HT1080 (cell line): ENCODE results near the gene DHX32. TPM values are rescaled to one million over a fixed set of nuclear protein-coding genes. Genes with fewer than 3 reads are reported as not detected.
"Not testable (repeated sequence)": the region's sequence is repeated elsewhere in the genome, so short reads cannot be mapped to it uniquely, and the experiment has no call there.

ENCODE experiments used
- DNase-seq: peaks from one replicate; pipeline ENCODE4 v3.0.0-alpha.2; 2015; ENCODE audit warnings: low read depth
- total RNA-seq: library from RNA; depleted of rRNA; stranded (reverse); fragments of >200 nt; shearing (Covaris generic); gene quantifications from 2 replicates; pipeline ENCODE4 v1.2.3, GENCODE V29; 2014

DHX32 gene
- total RNA-seq, 1 experiment from 2014 or later, result 32.7 TPM

DNA sequence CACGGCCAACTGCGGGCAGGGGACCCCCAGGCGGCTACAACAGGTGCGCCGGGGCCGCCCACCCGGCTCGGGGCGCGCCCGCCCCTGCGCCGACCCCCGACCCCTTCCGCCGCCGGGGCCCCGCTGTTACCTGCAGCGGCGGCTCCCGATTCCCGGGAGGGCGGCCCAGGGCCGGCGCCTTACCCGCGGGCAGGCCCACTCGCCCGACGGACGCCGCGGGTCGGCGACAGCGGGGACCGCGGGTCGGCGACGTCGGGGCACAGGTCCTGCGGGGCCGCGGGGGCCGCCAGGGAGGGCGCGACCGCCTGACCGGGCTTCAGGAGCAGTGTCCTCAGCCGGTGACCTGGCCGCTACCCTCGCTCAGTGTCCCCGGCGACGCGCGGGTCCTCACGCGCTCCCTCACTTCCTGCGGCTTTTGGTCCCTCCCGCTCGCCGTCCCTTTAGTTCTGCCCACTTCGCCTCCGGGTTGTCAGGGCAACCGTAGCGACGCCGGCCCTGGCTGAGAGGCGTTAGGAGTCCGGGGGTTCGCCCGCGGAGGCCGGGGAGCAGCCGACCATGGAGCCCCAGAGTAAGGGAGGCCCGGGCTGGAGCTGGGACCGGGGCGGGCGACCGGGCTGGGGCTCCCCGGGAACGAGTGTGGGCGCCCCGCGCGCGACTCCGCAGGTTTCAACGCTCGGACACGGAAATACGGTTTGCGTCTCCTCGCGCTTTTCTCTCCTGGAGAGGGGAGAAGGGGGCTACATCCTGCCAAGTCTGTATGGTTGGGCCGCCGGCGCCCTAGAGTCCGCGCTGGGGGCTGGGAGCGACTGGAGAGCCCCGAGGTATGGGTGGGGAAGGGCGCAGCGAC lies 15.2 kb upstream of the DHX32 start, which contains the start of gene FANK1:
Gene FANK1 (plus strand): TSS at position 477 of the 847 bp plus-strand sequence. CDS start 79 bp downstream, at position 556.
- DNase-seq, result peak; percentile 75

DNA sequence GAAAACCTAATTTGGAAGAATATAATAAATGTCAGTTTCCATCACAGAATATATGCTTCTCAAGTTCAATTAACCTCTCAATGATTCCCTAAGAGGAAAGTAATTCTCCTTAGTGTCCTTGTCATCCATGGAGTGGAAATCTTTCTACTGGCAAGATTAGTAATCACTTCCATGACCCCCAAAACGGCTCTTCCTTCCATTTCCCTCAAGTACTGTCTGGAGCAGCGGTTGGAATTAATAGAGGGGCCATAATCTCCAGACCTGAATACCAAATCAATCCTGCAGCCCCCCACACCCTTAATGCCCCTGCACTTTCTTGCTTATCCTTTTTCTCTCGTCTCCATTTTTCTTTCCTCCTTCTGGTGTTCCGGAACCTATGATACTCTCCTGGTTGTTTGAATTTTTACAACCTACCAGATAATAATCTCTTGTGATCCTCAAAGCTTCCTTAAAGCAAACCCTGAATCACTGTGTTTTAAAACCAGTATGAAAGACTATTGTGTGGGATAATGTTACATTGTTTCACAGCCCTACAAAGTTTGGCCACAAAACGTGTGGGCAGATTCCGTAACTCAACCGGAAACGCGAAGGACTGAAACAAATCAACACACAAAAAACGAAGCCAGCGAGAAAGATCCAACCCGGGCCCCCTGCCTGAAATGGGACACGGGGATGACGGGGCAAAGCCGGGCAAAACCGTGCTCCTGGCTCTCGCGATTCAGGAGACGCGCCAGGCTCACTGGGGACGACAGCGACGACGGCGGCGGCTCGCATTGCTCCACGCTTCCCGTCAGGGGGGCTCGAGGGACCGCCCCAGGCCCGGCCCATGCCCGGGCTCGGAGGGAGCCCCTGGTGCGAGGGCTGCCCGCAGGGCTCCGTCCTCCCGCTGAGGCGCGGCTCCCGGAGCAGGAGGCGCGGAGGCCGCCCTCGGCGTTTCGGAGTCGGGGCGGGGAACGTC lies 14.3 kb upstream of the DHX32 start:
- DNase-seq, result peak; percentile 68

DNA sequence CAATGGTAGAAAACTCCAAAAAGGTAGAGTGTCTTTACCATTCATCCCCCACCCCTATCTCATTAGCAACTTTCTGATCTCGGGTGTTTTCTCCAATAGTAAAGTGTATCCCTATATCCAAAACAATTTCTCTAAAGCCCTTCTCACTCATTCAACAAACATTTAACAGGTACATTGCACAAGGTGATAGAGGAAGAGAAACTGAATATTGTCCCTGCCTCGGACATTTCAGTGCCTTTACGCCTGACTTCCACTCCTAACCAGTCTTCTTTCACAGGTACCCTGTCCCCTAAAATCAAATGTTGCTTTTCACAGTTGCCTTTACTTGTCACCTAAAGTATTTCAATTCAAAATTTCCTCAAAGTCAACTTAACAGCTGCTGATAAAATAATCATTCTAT lies 13.1 kb upstream of the DHX32 start:
- not testable (repeated sequence) for DNase-seq

DNA sequence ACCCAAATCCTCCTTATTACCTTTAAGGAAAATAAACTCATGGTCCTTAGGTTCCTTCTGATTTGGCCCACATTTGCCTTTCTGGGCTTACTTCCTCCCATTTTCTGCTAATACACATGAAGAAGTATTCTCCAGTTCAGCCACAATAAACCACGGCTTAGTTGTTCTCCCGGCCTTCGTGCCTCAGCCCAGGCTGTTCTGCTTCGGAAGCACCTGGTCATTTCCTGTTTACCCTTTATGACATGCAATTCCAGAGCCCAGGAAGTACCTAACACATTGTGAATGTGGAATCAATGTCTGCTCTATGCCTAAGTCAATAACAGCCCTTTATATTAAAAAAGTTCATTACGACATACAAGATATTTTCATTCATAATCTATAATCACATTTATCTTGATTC lies 11.3 kb upstream of the DHX32 start:
- peak; percentile 18 for DNase-seq

DNA sequence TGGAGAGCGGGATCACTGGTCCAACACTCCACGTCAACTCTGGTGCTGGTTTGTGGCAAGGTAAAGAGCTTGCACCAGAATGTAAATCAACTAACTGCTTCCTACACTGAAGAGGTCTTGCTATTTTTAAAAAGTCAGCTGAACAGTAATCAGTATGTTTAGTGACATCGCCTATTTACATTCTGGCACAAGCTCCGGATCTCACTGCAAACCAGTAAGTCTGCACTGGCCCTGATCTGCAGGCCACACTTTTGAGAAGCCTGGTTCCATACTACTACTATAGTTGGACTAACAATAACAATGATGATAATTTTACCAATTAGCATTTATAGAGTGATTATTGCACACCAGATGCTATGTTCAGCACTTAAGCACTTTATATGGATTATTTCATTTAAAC lies 8.3 kb upstream of the DHX32 start:
- DNase-seq, result not testable (repeated sequence)

DNA sequence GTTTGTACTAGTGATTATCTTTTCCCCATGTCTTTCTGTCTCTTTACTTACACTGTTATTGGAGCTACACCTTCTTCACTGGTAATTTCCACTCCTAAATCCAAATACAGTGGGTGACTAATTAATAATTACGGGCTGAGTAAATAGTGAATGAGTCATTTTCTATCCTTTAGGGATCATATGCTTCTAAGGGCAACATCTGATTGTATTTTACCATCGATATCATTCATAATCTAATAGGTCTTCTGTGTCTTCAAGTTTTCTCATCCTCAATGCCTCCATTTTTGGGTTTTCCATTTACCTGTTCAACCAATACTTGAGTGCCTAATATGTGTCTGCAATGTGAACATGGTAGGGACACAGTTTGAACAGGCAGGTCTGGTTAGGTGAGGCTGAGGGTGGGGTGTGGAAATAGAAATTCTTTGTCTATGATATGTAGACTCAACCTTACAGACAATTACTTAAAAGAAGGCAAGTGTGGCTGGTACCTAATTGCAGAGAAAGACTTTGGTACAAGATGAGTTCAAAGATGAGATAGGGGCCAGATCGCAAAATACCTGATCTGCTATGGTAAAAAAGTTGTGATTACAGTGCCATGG lies 5.9 kb upstream of the DHX32 start:
- no peak for DNase-seq

DNA sequence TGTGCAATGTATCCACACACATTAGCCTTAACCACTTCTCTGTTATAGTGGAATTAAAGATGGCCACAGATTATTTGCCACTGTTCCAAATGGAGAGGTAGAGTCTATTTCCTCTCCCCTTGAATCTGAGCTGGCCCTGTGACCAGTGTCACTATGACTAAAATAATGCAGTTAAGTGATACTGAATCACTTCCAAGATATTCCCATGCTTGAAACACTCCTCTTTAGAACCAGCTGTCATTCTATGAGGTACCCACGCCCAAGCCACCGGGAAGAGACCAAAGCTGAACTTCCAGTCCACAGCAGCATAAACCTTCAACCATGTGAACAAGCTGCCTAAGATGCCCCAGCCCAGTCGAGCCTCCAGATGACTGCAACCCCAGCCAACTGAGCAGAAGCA lies 2.1 kb upstream of the DHX32 start:
- no peak for DNase-seq

DNA sequence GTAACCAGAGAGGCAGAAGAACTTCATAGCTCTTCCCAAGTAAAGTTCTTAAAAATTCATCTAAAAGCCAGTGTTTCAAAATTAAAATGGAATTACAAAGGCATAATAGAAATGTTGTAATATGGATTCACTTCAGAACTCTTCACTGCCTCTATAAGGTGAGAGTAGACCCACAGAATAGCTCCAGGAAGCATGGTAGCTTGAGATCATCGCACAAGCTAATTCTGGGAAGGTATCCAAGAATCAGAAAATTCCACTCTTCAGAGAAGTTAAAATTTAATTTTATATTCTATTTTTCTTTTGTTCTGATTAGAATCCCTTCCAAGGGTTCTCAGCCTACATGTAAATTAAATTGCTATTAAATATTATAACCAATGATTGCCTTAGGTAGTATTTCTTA lies 1.5 kb upstream of the DHX32 start:
- no peak for DNase-seq

DNA sequence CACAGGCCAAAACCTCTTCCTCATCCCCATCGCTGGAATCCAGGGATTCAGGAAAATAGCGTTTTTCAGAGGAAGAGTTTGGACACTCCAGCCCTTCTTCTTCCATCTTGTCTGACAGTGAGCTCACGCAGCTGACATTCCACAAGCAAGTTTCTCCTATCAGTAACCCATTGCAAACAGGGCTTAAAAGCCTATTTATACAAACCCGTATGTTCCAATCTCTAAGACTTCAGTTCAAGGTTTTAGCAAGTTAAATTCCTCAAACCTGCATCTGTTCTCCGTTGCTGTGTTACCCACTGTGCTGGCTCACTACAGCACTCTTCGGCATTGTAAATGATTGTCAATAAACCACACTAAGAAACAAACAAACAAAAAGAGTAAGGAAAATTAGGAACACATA lies 373 bp downstream of the DHX32 start:
- DNase-seq, result no peak

DNA sequence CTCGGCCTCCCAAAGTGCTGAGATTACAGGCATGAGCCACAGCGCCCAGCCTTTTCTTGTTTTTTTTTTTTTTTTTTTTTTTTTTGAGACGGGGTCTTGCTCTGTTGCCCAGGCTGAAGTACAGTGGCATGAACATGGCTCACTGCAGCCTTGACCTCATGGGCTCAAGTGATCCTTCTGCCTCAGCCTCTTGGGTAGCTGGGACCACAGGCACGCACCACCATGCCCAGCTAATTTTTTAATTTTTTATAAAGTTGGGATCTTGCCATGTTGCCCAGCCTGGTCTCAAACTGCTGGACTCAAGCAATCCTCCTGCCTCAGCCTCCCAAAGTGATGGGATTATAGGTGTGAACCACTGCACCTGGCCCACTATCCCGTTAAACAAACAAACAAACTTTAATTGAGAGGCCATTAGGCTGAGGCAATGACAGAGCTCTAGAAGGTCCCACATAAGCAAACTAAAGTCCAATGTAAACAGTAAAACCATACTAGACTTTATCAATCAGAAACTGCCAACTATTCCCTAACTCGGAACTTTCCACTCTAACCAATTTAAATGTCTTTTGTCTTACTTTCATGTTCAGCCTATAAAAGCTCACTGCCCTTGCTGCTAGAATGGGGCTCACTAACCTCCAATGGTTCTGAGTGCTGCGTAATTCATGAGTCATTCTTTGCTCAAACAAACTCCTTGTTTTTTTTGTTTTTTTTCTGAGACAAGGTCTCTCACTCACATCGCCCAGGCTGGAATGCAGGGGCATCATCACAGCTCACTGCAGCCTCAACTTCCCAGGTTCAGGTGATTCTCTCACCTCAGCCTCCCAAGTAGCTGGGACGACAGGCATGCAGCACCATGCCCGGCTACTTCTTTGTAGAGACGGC lies 1.9 kb downstream of the DHX32 start:
- peak; percentile 94 for DNase-seq

DNA sequence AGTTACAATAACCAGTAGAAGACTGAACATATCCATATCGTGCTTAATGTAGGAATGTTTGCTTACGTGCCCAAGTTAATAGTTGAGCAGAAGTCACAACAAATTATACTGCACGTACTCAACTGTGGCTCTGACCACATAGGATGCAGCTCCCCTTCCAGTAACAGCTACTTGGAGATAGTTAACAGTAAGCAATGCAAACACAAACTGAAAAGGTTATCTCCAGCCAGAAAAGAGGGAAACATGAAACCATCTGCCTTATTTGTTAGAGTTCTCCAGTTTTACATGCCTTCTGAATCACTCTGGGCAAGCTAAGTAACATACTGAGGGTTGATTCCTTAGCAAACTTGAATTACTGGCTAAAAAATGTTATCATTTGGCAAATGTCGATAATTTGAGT lies 9.8 kb downstream of the DHX32 start:
- DNase-seq, result no peak

DNA sequence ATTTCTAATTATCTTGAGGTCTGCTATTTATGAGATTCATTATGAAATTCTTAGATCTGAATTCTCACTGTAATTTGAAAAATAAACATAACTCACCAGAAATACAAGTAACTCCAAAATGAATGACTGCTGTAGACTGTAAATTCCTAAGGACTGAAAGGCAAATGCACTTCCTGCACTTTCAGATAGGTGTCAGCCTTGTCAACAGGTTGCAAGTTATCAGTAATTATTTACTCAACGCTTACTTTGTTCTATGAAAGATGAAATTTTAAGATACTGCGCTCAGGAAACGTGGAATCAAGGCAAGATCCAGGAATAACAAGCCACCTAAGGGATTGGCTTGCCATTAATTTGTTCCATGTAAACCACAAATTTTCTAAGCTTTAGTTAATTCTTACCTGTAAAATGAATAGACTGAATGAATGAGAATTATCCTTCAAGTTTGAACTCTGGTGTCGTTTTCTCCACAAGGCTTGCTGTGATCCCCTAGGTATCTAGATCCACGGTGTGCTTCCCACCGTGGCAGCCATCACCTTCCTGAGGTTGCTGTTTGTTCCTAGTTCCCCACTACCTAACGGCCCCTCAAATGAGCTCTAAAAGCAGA lies 12.6 kb downstream of the DHX32 start:
- peak; percentile 40 for DNase-seq

DNA sequence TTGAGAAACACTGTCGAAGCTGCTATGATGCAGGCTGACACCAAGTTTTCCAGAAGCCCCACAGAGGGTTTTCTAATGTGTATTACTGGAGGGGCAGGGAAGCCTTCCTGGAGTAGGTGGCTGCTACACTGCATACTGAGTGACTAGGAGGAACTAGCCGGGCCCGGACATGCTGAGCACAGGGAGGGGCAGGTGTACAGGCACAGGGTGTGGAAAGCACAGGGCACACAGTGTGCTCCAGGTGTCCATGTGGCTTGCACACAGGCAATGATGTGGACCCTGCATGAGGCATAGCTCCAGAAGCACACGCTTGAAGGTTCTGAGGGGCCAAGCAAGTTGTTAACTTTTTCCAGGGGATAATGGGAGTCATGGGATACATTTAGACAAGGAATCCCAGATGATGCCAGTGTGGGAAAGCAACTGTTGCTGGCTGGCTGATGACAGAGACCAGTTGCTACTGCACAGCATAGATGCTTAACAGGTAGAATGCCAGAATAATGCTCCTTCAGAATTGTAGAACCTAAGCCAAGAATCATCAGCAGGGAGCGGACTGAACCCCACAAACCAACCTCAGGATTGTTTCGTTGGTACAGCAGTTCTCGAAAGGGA lies 14.6 kb downstream of the DHX32 start:
- DNase-seq, result no peak

DNA sequence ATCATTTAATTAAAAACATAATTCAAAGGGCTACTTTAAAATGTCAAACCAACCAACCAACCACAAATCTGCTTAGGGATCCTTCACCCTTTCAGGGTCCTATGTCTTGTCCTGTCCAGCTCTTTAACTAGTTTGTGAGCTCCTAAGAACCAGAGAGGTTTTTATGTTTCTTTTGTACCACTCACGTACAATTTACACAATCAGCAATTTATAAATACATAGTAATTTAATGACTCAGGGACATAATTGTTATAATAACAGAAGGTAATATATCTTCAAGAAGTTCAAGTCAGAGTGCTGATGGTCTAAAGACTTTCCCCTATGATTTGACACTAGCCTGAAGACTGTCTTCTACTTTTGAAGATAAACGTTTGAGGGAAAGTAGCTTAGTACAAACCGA lies 16.0 kb downstream of the DHX32 start:
- no peak for DNase-seq

DNA sequence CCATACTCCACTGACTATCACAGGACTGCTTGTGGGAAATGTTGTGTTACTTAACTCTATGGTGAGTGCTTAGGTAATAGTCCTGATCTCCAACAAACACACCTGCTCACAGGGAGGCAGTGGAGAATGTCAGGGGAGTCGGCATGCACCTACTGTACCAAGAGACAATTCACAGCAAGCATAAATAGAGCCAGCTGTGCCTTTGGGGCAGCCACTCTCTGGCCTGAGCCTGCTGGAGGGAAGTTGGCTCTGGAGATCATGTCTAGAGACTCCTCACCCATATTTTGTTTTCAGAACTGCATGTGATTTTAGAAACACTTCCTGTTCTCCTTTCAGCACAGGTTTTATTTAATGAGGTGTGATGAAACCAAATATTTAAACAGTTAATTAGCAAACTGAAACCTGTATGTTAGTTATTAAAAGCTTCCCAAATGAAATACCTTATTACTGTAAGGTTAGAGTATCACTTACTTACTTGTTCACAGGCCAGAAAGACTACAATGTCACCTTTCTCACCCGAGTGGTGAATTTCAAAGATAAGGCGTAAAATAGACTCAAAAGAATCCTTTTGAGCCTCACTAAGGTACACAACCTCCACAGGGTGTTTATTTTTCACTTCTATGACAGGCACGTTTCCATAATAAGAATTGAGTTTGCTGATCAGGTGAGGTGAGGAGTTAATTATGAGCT lies 21.8 kb downstream of the DHX32 start:
- DNase-seq, result no peak

DNA sequence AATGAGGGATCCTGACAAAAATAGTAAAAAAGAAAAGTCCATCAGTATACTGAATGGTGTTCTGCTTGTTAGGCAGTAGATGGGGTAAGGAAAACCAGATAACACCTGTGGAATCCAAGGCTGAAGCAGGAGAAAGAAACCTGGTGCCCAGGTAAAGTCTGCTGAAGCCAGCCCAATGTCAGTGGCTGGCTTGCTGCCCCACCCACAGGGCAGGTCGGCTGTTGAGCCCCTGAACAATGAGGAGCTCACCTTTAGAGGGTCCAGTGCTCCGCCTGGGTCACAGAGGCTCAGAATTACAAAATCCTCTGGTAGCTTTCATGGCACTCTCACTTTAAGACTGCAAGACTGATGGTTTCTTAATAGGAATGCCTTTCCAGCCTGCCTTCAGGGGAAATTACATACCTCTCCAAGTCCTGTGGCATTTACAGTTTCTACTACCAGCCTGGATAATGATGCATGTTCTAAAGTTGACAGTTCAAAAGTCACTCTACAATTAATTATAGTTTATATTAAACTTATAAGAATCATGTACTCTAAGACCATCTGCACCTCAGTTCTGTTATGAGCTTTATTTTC lies 23.8 kb downstream of the DHX32 start:
- no peak for DNase-seq

DNA sequence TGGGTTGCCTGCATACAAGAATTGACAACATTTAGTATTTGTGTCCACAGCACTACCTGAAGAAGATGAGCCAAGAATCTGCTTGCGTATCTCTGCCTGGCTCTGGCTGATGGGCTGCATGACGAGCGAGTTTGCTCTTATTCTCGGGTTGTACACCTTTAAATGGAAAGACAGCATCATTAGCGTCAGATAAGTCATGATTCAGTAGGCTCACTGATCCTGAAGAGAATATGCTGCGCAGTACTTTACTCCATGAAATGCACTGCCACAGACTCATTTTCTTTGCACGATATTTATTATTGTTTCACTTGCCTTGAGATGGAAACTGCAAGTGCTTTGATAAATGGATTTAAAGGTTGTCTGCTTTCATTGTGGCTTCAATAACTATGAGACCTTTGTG lies 28.6 kb downstream of the DHX32 start:
- no peak for DNase-seq

DNA sequence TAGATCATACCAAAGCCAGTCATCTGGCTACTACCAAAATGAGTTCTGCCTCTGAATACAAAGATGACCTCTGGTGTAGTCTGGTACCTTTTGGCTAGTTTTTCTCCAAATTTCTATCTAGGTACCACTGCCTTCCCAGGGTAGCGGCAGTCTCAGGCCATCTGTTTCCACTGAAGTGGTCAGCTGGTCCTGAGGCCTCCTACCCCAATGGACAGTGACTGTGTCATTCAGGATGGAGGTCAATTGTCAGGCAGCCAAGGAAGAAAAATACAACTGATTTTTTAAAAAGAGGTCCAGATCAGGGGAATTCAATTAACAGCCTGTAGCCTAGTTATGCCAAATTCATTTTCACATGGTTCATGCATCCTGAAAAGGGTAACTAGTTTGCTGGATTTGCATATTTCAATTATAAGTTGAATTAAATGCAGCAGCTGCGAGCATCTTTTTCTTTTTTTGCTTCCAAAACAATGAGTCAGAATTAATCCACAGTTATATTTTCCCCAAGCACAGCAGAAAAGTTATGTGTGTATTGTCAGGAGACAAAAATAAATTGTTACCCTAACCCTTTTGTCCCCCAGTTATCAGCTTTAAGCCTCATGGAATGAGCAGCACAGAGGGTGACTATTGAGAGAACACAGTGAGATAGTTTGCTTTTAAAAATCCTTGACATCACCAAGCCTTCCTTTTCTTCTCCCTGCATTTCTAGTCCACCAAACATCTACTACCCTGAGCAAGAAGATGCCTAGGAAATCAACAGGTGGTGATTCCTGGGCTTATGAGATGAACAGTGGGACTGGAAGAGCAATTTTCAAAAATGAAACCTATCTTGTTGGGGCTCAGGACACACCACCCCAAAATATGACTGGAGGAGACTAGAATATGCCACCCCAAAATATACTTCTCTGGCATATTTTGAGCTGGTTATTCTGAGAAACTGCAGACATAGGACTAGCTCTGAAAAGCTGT lies 30.0 kb downstream of the DHX32 start:
- DNase-seq, result no peak
